Heart right ventricle (tissue), 16 donors: ENCODE results near the gene RAD51B. TPM values are rescaled to one million over a fixed set of nuclear protein-coding genes. Genes with fewer than 3 reads are reported as not detected.

Source experiments
- ATAC-seq, 8 donors: fragments of 200-7000 bp; cut with Tn5 transposase; one replicate each; pipeline ENCODE4 v1.9.1; 2020; ENCODE audit warnings: mild to moderate bottlenecking in 8 of 8, moderate library complexity in 8 of 8, moderate number of reproducible peaks in 1 of 8
- DNase-seq, 2 donors: peaks; one replicate each; pipeline ENCODE4 v3.0.0-alpha.2; 2020
- H3K27ac ChIP-seq, 10 donors: fragments of 200-600 bp; sonication (generic) in 2 of 10; one replicate each; pipeline versions ENCODE4 v1.5.0 to v1.8.0; 2020 to 2022; ENCODE audit warnings: mild to moderate bottlenecking in 3 of 10
- H3K27me3 ChIP-seq, 7 donors: fragments of 200-600 bp; one replicate each; pipeline ENCODE4 v1.8.0; 2021 to 2022; ENCODE audit warnings: mild to moderate bottlenecking in 2 of 7
- H3K36me3 ChIP-seq, 9 donors: fragments of 200-600 bp; sonication (generic) in 1 of 9; one replicate each; pipeline versions ENCODE4 v1.5.0 to v1.8.0; 2020 to 2022; ENCODE audit warnings: mild to moderate bottlenecking in 2 of 9
- H3K4me1 ChIP-seq, 9 donors: fragments of 200-600 bp; sonication (generic) in 1 of 9; one replicate each; pipeline versions ENCODE4 v1.5.0 to v1.8.0; 2020 to 2022; ENCODE audit warnings: mild to moderate bottlenecking in 4 of 9
- H3K4me3 ChIP-seq, 10 donors: fragments of 200-600 bp; sonication (generic) in 2 of 10; one replicate each; pipeline versions ENCODE4 v1.5.0 to v1.8.0; 2020 to 2022; ENCODE audit warnings: mild to moderate bottlenecking in 7 of 10, moderate library complexity in 2 of 10
- H3K9me3 ChIP-seq, 11 donors: fragments of 200-600 bp in 10 of 11; sonication (generic) in 2 of 11; one replicate each; pipeline versions ENCODE4 v1.5.0 to v1.8.0; 2013 to 2022; ENCODE audit warnings: mild to moderate bottlenecking in 2 of 11, control low read depth in 1 of 11, moderate library complexity in 1 of 11
- CTCF ChIP-seq, 9 donors: fragments of 200-600 bp; sonication (generic) in 2 of 9; IDR thresholded peaks; one replicate each; pipeline versions ENCODE4 v1.5.0 to v1.8.0; 2021 to 2022; ENCODE audit warnings: antibody characterized with exemption in 9 of 9, mild to moderate bottlenecking in 5 of 9, moderate library complexity in 1 of 9
- WGBS, 2 donors: extraction: QIAGEN DNeasy Blood & Tissue Kit; methylation state at CpG; one replicate each; pipeline ENCODE4 v1.1.7; 2013; ENCODE audit warnings: inconsistent platforms in 1 of 2; 5-methylcytosine and 5-hydroxymethylcytosine counted together
- intact Hi-C, 10 donors: fragments of 100-400 bp; cut with DNase I; formaldehyde crosslinking; loops; one replicate each; pipeline versions ENCODE4 v1.11.1 to v1.14.2; 2022
- polyA plus RNA-seq, 2 donors: library from polyadenylated mRNA; stranded (reverse); fragments of 200-250 nt; gene quantifications; one replicate each; pipeline ENCODE4 v1.2.3, GENCODE V29; 2013
- total RNA-seq, 10 donors: library from RNA; stranded (reverse); fragmentation: NEBNext Ultra II Directional in 3 of 10; extraction: Animal tissue kit (Norgen Biotek cat#: 25700) in 3 of 10; gene quantifications; one replicate each; pipeline versions ENCODE4 v1.2.1 to v1.2.4, GENCODE V29; 2021 to 2023
- donor health status: Arrhythmogenic right ventricular cardiomyopathy.
- donor health status: ischemic (EF 13 %, LVEDD 7.1; RV severe dilation, severe dysfunction).
- donor health status: healthy with polysubstance abuse.
- donor health status: DM: no; HTN: yes; CAD: no.
- donor health status: DM: no; HTN: no; CAD: no.
- donor health status: ischemic (EF 25% LVEDD 6.9; RV normal size, moderate dysfunction).
- donor health status: ischemic (EF 25% LVEDD 5.7; RV mildly dilated, moderate dysfunction).
- donor health status: healthy.
- donor health status: DM: yes; HTN: yes; CAD: no.
- donor health status: Ischemic cardiomyopathy.
- donor health status: ischemic (EF 35%, LVEDD 5.7; RV mildly dilated, moderate dysfunction).
- donor health status: nonischemic (EF 11% LVEDD 7.7; RV severe dilation, severe dysfunction).
- donor health status: DM: yes; HTN: yes; CAD: no.
- donor health status: PGD.
- donor health status: ischemic (EF 29% LVEDD 5.4; RV normal size, mild dysfunction).
- donor health status: nonischemic (EF 23%, LVEDD 6.1; RV moderate dilation, normal function).

Gene RAD51B
- total and polyA plus RNA-seq, 12 donors: 0.88 to 8.6 (median 3.5) TPM

- intact Hi-C loops: loop anchor here in 1 of 10 donors (10.0 kb wide), 1 partner anchor 257 kb away; no protein-coding TSS in a partner anchor
- DNase-seq (no peak), ATAC-seq (no peak)
- Histone ChIP-seq H3K27ac (no peak overlapping the region), H3K4me3 (no peak overlapping the region), H3K27me3 (no peaks in the 10 kb centered on the region), H3K9me3 (no peaks in the 10 kb centered on the region), H3K36me3 (no peaks in the 10 kb centered on the region), H3K4me1 (peaks cover 0 to 13% (median 0%) of the 10 kb centered on the region in 9 donors)
- TF ChIP-seq CTCF (IDR thresholded peaks at IDR 0.05): no peak
- WGBS, 2 donors: 62 to 91% methylated on average over 3 of the region's 3 CpGs
Observed at GRCh38 chr14:67957946-67958345, 138.4 kb downstream of the RAD51B start.

DNA sequence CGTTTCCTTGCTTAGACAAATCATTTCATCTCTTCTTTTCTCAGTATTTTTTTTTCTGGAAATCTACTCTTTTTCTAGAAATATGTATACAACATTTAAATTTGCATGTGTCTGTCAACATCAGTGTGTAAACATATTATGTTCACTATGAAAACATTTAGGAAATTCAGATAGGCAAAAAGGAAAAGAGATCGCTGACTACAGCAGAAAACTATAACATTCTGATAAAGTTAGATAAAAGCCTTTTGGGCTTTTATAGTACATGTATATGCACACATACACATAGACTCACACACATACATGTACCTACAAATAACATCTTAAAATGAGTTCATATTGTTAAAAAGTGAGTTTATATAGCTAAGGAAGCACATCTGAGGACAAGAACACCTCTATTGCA is 142.1 kb downstream of the RAD51B start:
- 90 to 94% methylated on average over 2 of the region's 2 CpGs for WGBS, 2 donors
- peaks cover 0 to 42% (median 0%) of the 10 kb centered on the region in 9 donors for H3K4me1 ChIP-seq
- no peaks in the 10 kb centered on the region for H3K9me3 ChIP-seq
- H3K27ac ChIP-seq: no peak overlapping the region
- no peak for DNase-seq
- intact Hi-C loops: no loop called here
- no peak for ATAC-seq
- H3K36me3 ChIP-seq: no peaks in the 10 kb centered on the region
- no peak for TF ChIP-seq CTCF (IDR thresholded peaks at IDR 0.05)
- H3K27me3 ChIP-seq: no peaks in the 10 kb centered on the region
- H3K4me3 ChIP-seq: no peak overlapping the region

DNA sequence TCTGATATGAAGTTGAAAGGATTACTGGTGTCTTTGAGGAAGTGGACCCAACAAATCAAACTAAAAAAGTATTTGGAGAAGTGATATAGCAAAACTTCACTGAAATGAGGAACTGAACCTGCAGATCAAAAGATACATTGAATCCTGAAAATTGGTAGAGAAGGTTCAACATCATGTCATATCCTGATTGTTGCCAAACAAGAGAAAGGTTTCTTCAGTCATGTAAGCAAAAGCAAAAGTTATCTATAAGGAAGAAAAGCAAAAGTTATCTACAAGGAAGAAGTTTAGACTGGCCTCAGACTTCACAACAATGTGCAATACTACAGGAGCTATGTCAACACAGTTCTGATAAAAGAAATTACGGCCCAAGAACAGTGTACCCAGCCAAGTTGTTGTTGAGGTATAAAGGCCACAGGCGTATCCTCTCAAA is 142.7 kb downstream of the RAD51B start:
- DNase-seq (no peak), ATAC-seq (peak in 1 of 8 donors; percentile 48)
- no peaks in the 10 kb centered on the region for H3K9me3 ChIP-seq
- no peaks in the 10 kb centered on the region for H3K27me3 ChIP-seq
- H3K4me3 ChIP-seq: no peak overlapping the region
- TF ChIP-seq CTCF (IDR thresholded peaks at IDR 0.05): no peak
- peak overlapping the region in 1 of 10 donors; percentile 28 for H3K27ac ChIP-seq
- no peaks in the 10 kb centered on the region for H3K36me3 ChIP-seq
- WGBS, 2 donors: 73 to 80% methylated on average over 2 of the region's 2 CpGs
- H3K4me1 ChIP-seq: peaks cover 0 to 42% (median 0%) of the 10 kb centered on the region in 9 donors
- intact Hi-C loops: no loop called here

GRCh38 chr14:67963545-67963944 is 144.0 kb downstream of the RAD51B start:
- ATAC-seq (no peak), DNase-seq (no peak)
- intact Hi-C loops: no loop called here
- H3K36me3 ChIP-seq: no peaks in the 10 kb centered on the region
- 68 to 73% methylated on average over 2 of the region's 2 CpGs for WGBS, 2 donors
- H3K27me3 ChIP-seq: no peaks in the 10 kb centered on the region
- peak overlapping the region in 5 of 10 donors; percentile 3 to 28 (median 15) for H3K4me3 ChIP-seq
- H3K4me1 ChIP-seq: peaks cover 0 to 42% (median 0%) of the 10 kb centered on the region in 9 donors
- TF ChIP-seq CTCF (IDR thresholded peaks at IDR 0.05): no peak
- no peaks in the 10 kb centered on the region for H3K9me3 ChIP-seq
- H3K27ac ChIP-seq: peak overlapping the region in 3 of 10 donors; percentile 4 to 17 (median 12)
